Psoas muscle (tissue), 8 donors: ENCODE results near the gene ATP8B1. TPM values are rescaled to one million over a fixed set of nuclear protein-coding genes. Genes with fewer than 3 reads are reported as not detected.
A peak's percentile ranks its signal among the peaks of the same experiment; 100 is the strongest.

Source experiments
- ATAC-seq, 4 donors: fragments of 200-7000 bp; cut with Tn5 transposase; one replicate each; pipeline ENCODE4 v1.9.1; 2020; ENCODE audit warnings: moderate library complexity in 3 of 4, mild to moderate bottlenecking in 2 of 4
- DNase-seq, 2 donors: peaks; one replicate each; pipeline ENCODE4 v3.0.0-alpha.2; 2020
- H3K27ac ChIP-seq: fragments of 200-600 bp; one replicate; pipeline ENCODE4 v1.8.0; 2022
- H3K27me3 ChIP-seq, 3 donors: fragments of 200-600 bp in 1 of 3; one replicate each; pipeline versions ENCODE4 v1.6.1 to v1.8.0; 2013 to 2022; ENCODE audit warnings: low read length in 2 of 3, mild to moderate bottlenecking in 2 of 3, moderate library complexity in 1 of 3; ENCODE audit not compliant: insufficient read depth in 3 of 3
- H3K36me3 ChIP-seq, 2 donors: fragments of 200-600 bp in 1 of 2; one replicate each; pipeline versions ENCODE4 v1.6.1 to v1.8.0; 2013 to 2022; ENCODE audit warnings: low read depth in 1 of 2, mild to moderate bottlenecking in 1 of 2, moderate library complexity in 1 of 2; ENCODE audit not compliant: insufficient read depth in 1 of 2
- H3K4me1 ChIP-seq: fragments of 200-600 bp; one replicate; pipeline ENCODE4 v1.8.0; 2022
- H3K4me3 ChIP-seq: fragments of 200-600 bp; one replicate; pipeline ENCODE4 v1.8.0; 2022; ENCODE audit warnings: mild to moderate bottlenecking
- H3K9me3 ChIP-seq: fragments of 200-600 bp; one replicate; pipeline ENCODE4 v1.8.0; 2022
- WGBS, 3 donors: extraction: QIAGEN DNeasy Blood & Tissue Kit; methylation state at CpG; one replicate each; pipeline versions ENCODE4 v1.1.6 to v1.1.7; 2013; 5-methylcytosine and 5-hydroxymethylcytosine counted together
- intact Hi-C, 2 donors: fragments of 100-400 bp; cut with DNase I; formaldehyde crosslinking; loops; one replicate each; pipeline versions ENCODE4 v1.11.0 to v1.14.2; 2022
- polyA plus RNA-seq, 3 donors: library from polyadenylated mRNA; stranded (reverse); fragments of 200-250 nt; gene quantifications; one replicate each; pipeline ENCODE4 v1.2.3, GENCODE V29; 2013
- total RNA-seq, 4 donors: library from RNA; stranded (reverse); fragmentation: NEBNext Ultra II Directional in 2 of 4; extraction: Animal tissue kit (Norgen Biotek cat#: 25700) in 2 of 4; gene quantifications; one replicate each; pipeline versions ENCODE4 v1.2.1 to v1.2.4, GENCODE V29; 2021 to 2023
- TF ChIP-seq, protein P1 (sequence below): fragments of 200-600 bp; IDR thresholded peaks from one replicate; pipeline ENCODE4 v1.8.0; 2022; ENCODE audit warnings: antibody characterized with exemption
- donor health status: healthy with polysubstance abuse.
- donor health status: DM: no; HTN: no; CAD: no; lungs with moderate emphysema.
- donor health status: Bipolar disorder and iron deficiency.
- donor health status: healthy.
- donor health status: DM: yes; HTN: yes; CAD: no.
- donor health status: DM: no; HTN: no; CAD: no.
- donor health status: DM: no; HTN: no; CAD: no.
- donor health status: DM: yes; HTN: yes; CAD: no.

ATP8B1 gene
- total and polyA plus RNA-seq, 7 donors: 0.45 to 2.5 (median 1.2) TPM

DNA sequence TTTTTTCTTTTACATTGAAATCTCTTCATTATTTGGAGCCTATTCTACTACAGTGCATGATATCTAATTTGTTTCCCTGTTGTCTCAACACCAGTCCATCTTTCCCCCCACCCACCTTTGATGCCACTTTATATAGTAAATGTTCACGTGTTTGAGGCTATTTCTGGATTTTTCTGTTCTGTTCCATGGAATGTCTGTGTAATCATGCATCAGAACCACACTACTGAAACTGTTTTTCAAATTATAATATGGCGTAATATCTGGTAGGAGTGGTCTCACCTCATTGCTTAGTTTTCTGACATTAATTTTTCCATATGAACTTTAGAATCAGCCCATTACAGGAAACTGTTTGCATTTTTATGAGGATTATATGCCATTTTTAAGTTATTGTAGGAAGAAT lies 162.4 kb downstream of the ATP8B1 start:
- H3K36me3 ChIP-seq: peaks cover 0 to 4% of the 10 kb centered on the region in 2 donors
- H3K9me3 ChIP-seq: no peaks in the 10 kb centered on the region
- no peaks in the 10 kb centered on the region for H3K4me1 ChIP-seq
- 73 to 82% (median 81%) methylated on average over 2 of the region's 2 CpGs for WGBS, 3 donors
- TF ChIP-seq, protein P1, sequence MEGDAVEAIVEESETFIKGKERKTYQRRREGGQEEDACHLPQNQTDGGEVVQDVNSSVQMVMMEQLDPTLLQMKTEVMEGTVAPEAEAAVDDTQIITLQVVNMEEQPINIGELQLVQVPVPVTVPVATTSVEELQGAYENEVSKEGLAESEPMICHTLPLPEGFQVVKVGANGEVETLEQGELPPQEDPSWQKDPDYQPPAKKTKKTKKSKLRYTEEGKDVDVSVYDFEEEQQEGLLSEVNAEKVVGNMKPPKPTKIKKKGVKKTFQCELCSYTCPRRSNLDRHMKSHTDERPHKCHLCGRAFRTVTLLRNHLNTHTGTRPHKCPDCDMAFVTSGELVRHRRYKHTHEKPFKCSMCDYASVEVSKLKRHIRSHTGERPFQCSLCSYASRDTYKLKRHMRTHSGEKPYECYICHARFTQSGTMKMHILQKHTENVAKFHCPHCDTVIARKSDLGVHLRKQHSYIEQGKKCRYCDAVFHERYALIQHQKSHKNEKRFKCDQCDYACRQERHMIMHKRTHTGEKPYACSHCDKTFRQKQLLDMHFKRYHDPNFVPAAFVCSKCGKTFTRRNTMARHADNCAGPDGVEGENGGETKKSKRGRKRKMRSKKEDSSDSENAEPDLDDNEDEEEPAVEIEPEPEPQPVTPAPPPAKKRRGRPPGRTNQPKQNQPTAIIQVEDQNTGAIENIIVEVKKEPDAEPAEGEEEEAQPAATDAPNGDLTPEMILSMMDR: no peak
- intact Hi-C loops: loop anchor here in 1 of 2 donors (10.0 kb wide), 1 partner anchor 164 kb away; the partner anchor contains the start of gene ATP8B1
- DNase-seq (no peak), ATAC-seq (no peak)
- H3K27me3 ChIP-seq: no peaks in the 10 kb centered on the region
- no peak overlapping the region for H3K4me3 ChIP-seq
- H3K27ac ChIP-seq: no peak overlapping the region

DNA sequence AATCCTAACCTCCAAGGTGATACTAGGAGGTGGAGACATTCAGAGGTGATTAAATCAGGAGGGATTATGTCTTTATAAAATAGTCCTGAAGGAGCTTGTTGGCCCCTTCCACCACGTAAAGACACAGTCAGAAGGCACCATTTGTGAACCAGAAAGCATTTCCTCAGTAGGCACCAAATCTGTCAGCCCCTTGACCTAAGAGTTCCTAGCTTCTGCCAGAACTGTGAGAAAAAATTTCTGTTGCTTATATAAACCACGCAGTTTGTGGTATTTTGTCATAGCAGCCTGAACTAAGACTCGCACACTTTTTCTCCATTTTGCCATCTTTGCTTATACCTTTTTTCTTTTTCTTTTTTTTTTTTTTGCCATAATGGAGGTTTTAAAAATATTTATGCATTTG lies 162.9 kb downstream of the ATP8B1 start:
- DNase-seq (no peak), ATAC-seq (no peak)
- WGBS, 3 donors: 62 to 64% (median 63%) methylated on average over 3 of the region's 3 CpGs
- Histone ChIP-seq H3K27ac (no peak overlapping the region), H3K9me3 (no peaks in the 10 kb centered on the region), H3K27me3 (no peaks in the 10 kb centered on the region), H3K4me3 (no peak overlapping the region), H3K36me3 (peaks cover 0 to 4% of the 10 kb centered on the region in 2 donors), H3K4me1 (no peaks in the 10 kb centered on the region)
- intact Hi-C loops: loop anchor here in 1 of 2 donors (10.0 kb wide), 1 partner anchor 165 kb away; the partner anchor contains the start of gene ATP8B1
- TF ChIP-seq, protein P1: no peak

DNA sequence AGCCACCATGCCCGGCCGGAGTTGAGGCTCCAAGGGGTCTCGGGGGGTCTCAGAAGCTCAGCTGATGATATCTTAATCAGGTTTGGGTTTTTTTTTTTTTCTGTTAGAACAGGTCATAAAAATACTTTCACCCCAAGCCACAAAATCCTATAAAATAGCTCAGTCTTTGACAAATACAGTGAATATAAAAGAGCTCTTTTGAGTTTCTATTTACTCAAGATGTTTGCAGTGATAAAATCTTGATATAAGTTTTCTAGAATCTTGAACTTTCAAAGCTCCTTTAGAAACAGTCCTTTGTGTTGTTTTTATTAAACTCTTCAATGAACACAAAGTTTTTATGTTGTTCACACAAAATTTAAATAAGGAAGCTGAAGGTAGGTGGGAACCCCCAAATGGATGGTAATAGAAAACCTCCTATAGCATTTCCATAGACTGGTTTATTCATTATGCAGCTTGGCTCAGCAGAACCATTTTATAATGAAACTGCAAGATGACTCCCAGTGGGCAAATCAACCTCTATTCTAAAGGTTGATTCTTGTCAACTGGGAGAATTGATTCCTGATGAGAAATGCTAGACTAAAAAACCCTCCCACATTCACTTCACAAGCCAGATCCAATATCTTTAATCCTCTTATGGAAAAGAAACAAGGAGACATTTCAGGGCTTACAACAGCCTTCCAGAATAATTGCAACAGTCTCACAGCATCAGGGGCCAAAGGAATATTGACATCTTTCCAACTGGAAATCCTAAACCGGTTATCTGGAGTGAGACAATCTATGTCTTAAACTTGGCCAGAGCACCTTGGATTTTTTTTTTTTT lies 167.9 kb downstream of the ATP8B1 start:
- TF ChIP-seq, protein P1: no peak
- Histone ChIP-seq H3K36me3 (no peaks in the 10 kb centered on the region), H3K4me3 (no peak overlapping the region), H3K27ac (no peak overlapping the region), H3K27me3 (no peaks in the 10 kb centered on the region), H3K9me3 (no peaks in the 10 kb centered on the region), H3K4me1 (peaks cover 7% of the 10 kb centered on the region)
- DNase-seq: no peak
- ATAC-seq: peak in 1 of 4 donors; percentile 64
- intact Hi-C loops: no loop called here
- WGBS, 3 donors: 57 to 66% (median 59%) methylated on average over 4 of the region's 4 CpGs

DNA sequence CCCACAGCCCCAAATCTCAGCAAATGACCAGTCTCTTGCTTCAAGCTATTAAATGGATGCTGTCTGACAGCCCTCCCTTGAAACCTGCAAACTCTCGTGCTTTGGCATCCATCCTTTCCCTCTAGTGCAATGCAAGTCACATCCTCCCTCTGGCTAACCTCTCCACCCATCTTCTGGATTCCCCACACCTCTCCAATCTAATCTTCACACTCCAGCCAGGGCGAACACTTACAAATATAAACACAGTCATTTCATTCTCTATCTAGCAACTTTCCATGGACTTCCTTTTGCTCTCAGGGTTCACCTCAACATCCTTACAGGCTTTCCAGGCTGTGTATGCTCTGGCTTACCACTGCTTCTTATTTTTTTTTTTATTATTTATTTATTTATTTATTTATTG lies 171.4 kb downstream of the ATP8B1 start:
- intact Hi-C loops: loop anchor here in 1 of 2 donors (5.0 kb wide), 1 partner anchor 491 kb away; no protein-coding TSS in a partner anchor
- H3K27ac ChIP-seq: no peak overlapping the region
- no peaks in the 10 kb centered on the region for H3K9me3 ChIP-seq
- no peaks in the 10 kb centered on the region for H3K36me3 ChIP-seq
- no peaks in the 10 kb centered on the region for H3K27me3 ChIP-seq
- ATAC-seq (no peak), DNase-seq (no peak)
- TF ChIP-seq, protein P1: no peak
- peaks cover 7% of the 10 kb centered on the region for H3K4me1 ChIP-seq
- 84 to 87% (median 86%) methylated on average over 2 of the region's 2 CpGs for WGBS, 3 donors
- H3K4me3 ChIP-seq: no peak overlapping the region
